ENCODE data around the gene ACTR3.
A peak's percentile ranks its signal among the peaks of the same experiment; 100 is the strongest.

The ACTR3 gene

GRCh38 chr2:113876503-113877387 lies 13.1 kb upstream of the ACTR3 start:
- no peak for DNase-seq (ENCODE audit: low read depth)

GRCh38 chr2:113877711-113878598 lies 11.9 kb upstream of the ACTR3 start:
- DNase-seq (ENCODE audit: low read depth): peak; percentile 75

GRCh38 chr2:113878743-113879142 lies 11.1 kb upstream of the ACTR3 start:
- no peak for DNase-seq (ENCODE audit: low read depth)

GRCh38 chr2:113879457-113879856 lies 10.4 kb upstream of the ACTR3 start:
- DNase-seq (ENCODE audit: low read depth): no peak

- peak; percentile 92 for DNase-seq (ENCODE audit: low read depth)
Measured at GRCh38 chr2:113886479-113887008, 3.3 kb upstream of the ACTR3 start.

GRCh38 chr2:113887009-113887792 lies 2.7 kb upstream of the ACTR3 start:
- DNase-seq (ENCODE audit: low read depth): no peak

GRCh38 chr2:113888641-113889470 lies 1.0 kb upstream of the ACTR3 start:
- DNase-seq (ENCODE audit: low read depth): no peak

- DNase-seq (ENCODE audit: low read depth): peak; percentile 83
Measured at GRCh38 chr2:113890253-113891235, 655 bp downstream of the ACTR3 start.

- no peak for DNase-seq (ENCODE audit: low read depth)
Measured at GRCh38 chr2:113891265-113891959, 1.5 kb downstream of the ACTR3 start.

- no peak for DNase-seq (ENCODE audit: low read depth)
Measured at GRCh38 chr2:113892004-113892710, 2.3 kb downstream of the ACTR3 start.

- DNase-seq (ENCODE audit: low read depth): peak; percentile 94
Measured at GRCh38 chr2:113894156-113894743, 4.4 kb downstream of the ACTR3 start.

- DNase-seq (ENCODE audit: low read depth): peak; percentile 32
Measured at GRCh38 chr2:113895301-113895700, 5.4 kb downstream of the ACTR3 start.

- no peak for DNase-seq (ENCODE audit: low read depth)
Measured at GRCh38 chr2:113895819-113896563, 6.1 kb downstream of the ACTR3 start.

- DNase-seq (ENCODE audit: low read depth): no peak
Measured at GRCh38 chr2:113896791-113897190, 6.9 kb downstream of the ACTR3 start.

GRCh38 chr2:113898081-113898480 lies 8.2 kb downstream of the ACTR3 start:
- no peak for DNase-seq (ENCODE audit: low read depth)

- DNase-seq (ENCODE audit: low read depth): no peak
Measured at GRCh38 chr2:113899166-113899565, 9.3 kb downstream of the ACTR3 start.

- no peak for DNase-seq (ENCODE audit: low read depth)
Measured at GRCh38 chr2:113901943-113902342, 12.1 kb downstream of the ACTR3 start.

All from iris pigment epithelial cell (primary cell).